GM12872 (cell line): ENCODE measurements around the gene SLBP.

Experiments used
- CTCF ChIP-seq: IDR thresholded peaks from 3 replicates; pipeline ENCODE4 v1.5.1; 2011; ENCODE audit warnings: low read depth, mild to moderate bottlenecking, low read length, moderate library complexity; ENCODE audit not compliant: insufficient read depth

The SLBP gene

GRCh38 chr4:1673671-1674070 lies 38.4 kb downstream of the SLBP start:
- TF ChIP-seq CTCF: no peak

- no peak for TF ChIP-seq CTCF
Observed at GRCh38 chr4:1670279-1670678, 41.8 kb downstream of the SLBP start.

DNA sequence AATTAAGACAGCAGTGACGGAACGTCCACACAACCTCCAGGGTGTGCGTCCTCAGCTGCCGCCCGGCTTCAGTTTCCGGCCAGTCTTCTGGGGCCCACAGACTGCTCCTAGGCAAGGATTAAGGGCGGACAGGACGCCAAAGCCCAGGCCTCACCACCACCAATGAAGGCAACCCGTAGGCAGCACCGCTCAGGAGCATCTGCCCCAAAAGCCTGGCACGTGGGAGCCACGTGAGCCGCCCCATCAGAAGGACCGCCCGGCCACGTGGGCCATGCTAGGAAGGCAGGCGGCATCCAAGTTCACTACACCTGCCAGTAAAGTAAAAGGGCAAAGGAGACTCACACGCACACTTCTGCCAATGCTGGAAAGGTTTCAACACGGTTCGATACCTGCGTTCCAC lies 42.3 kb downstream of the SLBP start:
- no peak for TF ChIP-seq CTCF

GRCh38 chr4:1669270-1669669 lies 42.8 kb downstream of the SLBP start:
- no peak for TF ChIP-seq CTCF

DNA sequence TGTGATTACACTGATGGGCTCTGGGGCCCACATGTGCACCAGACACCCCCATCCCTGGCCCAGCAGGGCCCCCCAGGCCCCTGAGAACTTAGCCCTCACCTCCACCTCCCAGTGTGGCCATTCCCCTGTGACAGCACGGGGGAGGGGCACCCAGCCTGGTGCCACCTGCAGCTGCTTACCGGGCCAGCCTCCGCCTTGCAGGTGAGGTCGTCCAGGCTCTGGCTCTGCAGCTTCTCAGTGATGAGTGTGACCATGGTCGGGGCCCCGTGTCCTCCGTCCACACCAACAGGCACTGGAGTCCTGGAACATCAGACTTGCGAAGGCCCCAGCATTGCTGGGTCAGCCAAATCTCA lies 43.7 kb downstream of the SLBP start:
- no peak for TF ChIP-seq CTCF

GRCh38 chr4:1667273-1667672 lies 44.8 kb downstream of the SLBP start:
- TF ChIP-seq CTCF: no peak

DNA sequence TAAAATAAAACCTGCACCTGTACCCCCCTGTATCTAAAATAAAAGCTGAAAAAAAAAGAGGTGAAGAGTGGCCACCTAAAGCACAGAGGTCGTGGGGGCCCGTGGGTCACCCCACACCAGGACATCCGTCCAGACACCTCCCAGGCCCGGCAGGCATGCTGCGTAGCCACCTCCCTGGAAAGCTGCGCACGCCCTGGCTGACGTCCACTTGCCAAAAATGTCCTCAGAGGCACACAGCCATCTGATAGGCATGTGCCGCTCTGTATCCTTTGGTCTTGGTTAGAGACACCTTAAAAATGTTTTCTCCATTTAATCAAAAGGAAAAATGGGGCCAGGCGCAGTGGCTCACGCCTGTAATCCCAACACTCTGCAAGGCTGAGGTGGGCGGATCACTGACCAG lies 45.7 kb downstream of the SLBP start:
- TF ChIP-seq CTCF: no peak

DNA sequence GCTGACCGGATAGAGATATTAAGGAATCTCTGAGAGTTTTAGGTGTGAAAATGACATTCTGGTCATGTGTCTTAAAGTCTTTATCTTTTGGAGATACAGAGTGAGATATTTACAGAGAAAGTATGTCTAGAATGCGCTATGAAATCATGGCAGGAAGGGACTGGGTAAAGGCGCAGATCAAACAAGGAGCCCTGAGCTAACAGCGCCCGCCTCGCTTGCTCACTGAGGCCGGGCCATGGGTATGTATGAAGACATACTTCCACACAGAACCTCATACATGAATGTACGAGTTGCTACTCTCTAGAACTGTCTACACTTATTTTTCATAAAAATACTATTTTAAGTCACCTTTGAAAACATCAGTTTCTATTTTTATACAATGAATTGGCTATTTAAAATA lies 48.0 kb downstream of the SLBP start:
- TF ChIP-seq CTCF: no peak
